Sigmoid colon (tissue), 4 donors: Measurements from ENCODE around the gene MRPL40.

Source experiments
- EP300 ChIP-seq, 4 donors: sonication (generic); formaldehyde crosslinking; IDR thresholded peaks; one replicate each; pipeline ENCODE4 v1.6.1; 2017; ENCODE audit warnings: antibody characterized with exemption in 4 of 4
- POLR2A ChIP-seq, 2 donors: fragments of 450-650 bp; IDR thresholded peaks; one replicate each; pipeline ENCODE4 v1.6.1; 2016; ENCODE audit warnings: antibody characterized with exemption in 2 of 2, mild to moderate bottlenecking in 2 of 2, moderate library complexity in 2 of 2
- TF ChIP-seq, protein P1 (sequence below), 4 experiments: fragments of 450-650 bp in 3 of 4; fragments of 200-600 bp in 1 of 4; IDR thresholded peaks; one replicate each; pipeline ENCODE4 v1.5.1; 2016 to 2019; ENCODE audit warnings: antibody characterized with exemption in 4 of 4, mild to moderate bottlenecking in 3 of 4, moderate library complexity in 2 of 4

- TF ChIP-seq POLR2A (IDR thresholded peaks at IDR 0.05) (no peak), EP300 (IDR thresholded peaks at IDR 0.05) (no peak)
- TF ChIP-seq, protein P1, sequence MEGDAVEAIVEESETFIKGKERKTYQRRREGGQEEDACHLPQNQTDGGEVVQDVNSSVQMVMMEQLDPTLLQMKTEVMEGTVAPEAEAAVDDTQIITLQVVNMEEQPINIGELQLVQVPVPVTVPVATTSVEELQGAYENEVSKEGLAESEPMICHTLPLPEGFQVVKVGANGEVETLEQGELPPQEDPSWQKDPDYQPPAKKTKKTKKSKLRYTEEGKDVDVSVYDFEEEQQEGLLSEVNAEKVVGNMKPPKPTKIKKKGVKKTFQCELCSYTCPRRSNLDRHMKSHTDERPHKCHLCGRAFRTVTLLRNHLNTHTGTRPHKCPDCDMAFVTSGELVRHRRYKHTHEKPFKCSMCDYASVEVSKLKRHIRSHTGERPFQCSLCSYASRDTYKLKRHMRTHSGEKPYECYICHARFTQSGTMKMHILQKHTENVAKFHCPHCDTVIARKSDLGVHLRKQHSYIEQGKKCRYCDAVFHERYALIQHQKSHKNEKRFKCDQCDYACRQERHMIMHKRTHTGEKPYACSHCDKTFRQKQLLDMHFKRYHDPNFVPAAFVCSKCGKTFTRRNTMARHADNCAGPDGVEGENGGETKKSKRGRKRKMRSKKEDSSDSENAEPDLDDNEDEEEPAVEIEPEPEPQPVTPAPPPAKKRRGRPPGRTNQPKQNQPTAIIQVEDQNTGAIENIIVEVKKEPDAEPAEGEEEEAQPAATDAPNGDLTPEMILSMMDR (IDR thresholded peaks at IDR 0.05): no peak
Measured at GRCh38 chr22:19466126-19466716, 33.9 kb downstream of the MRPL40 start.
